GM10248 (cell line): ENCODE measurements around the gene OSBPL5.

ENCODE experiments used
- CTCF ChIA-PET: fragments of 300-600 bp; sonication (Branson Sonifier 250); formaldehyde crosslinking; extraction: SDS; loops from one replicate; lab custom pipeline; 2021; ENCODE audit warnings: antibody characterized with exemption; lab: Yijun Ruan, JAX
- POLR2A ChIA-PET: fragments of 350-650 bp; sonication (Branson Sonifier 250); formaldehyde crosslinking; extraction: SDS; loops from one replicate; lab custom pipeline; 2020; ENCODE audit warnings: antibody characterized with exemption; lab: Yijun Ruan, JAX
- DNase-seq: peaks from one replicate; pipeline ENCODE4 v3.0.0; 2012; ENCODE audit errors: extremely low spot score
- TF ChIP-seq, protein P1 (sequence below): IDR thresholded peaks from 2 replicates; pipeline ENCODE4 v1.5.1; 2012; ENCODE audit warnings: mild to moderate bottlenecking, low read depth; ENCODE audit errors: extremely low read depth, missing control alignments, control extremely low read depth

Gene OSBPL5

DNA sequence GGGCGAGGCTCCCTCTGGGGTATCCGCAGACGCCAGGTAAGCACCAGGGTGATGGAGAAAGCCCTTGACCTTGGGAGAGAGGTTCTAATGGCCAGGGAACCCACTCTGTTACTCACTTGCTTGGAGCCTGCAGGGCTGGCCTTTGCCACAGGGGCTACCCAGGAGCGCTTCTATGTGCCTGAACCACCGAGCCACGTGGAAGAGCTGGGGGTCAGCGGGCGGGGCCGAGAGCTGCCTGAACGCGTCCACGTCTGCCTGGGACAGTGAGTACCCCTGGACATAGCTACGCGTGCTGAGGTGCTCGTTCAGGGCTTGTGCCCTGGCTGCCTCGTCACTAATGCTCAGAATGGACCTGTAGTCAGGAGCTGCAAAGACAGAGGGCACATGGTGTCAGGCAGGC, 117.5 kb downstream of the OSBPL5 start:
- TF ChIP-seq, protein P1, sequence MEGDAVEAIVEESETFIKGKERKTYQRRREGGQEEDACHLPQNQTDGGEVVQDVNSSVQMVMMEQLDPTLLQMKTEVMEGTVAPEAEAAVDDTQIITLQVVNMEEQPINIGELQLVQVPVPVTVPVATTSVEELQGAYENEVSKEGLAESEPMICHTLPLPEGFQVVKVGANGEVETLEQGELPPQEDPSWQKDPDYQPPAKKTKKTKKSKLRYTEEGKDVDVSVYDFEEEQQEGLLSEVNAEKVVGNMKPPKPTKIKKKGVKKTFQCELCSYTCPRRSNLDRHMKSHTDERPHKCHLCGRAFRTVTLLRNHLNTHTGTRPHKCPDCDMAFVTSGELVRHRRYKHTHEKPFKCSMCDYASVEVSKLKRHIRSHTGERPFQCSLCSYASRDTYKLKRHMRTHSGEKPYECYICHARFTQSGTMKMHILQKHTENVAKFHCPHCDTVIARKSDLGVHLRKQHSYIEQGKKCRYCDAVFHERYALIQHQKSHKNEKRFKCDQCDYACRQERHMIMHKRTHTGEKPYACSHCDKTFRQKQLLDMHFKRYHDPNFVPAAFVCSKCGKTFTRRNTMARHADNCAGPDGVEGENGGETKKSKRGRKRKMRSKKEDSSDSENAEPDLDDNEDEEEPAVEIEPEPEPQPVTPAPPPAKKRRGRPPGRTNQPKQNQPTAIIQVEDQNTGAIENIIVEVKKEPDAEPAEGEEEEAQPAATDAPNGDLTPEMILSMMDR, result no peak
- CTCF ChIA-PET, result interaction anchor here (1.3 to 6.5 kb wide), 4 partner anchors 10 to 77 kb away, joined by 4 to 54 read pairs (median 28); no protein-coding TSS in a partner anchor
- POLR2A ChIA-PET, result no interaction called here
- DNase-seq, result no peak

DNA sequence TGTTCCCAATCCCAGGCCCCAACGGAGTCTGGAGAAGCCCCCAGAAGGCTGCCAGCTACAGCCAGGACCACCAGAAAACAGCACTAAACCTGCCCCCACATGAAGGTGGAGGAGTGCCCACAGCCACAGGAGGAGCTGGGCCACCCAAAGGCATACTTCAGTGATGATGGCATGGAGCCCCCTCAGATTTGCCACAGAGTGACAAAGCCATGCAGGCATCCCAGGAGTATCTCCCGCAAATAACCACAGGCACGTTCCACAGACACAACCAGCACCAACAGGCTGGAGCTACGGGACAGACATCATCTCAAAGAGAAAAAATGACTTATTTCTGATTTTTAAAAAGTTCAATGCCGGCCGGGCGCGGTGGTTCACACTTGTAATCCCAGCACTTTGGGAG, 118.5 kb downstream of the OSBPL5 start:
- POLR2A ChIA-PET, result no interaction called here
- TF ChIP-seq, protein P1, result no peak
- DNase-seq, result no peak
- CTCF ChIA-PET, result interaction anchor here (1.0 to 6.5 kb wide), 2 partner anchors 9 to 44 kb away, joined by 3 to 51 read pairs; no protein-coding TSS in a partner anchor

- no peak for DNase-seq
- POLR2A ChIA-PET, result interaction anchor here (0.8 kb wide), 1 partner anchor 668 kb away, joined by 3 read pairs; no protein-coding TSS in a partner anchor
- TF ChIP-seq, protein P1, result no peak
- CTCF ChIA-PET, result interaction anchor here (1.0 to 6.5 kb wide), 2 partner anchors 9 to 44 kb away, joined by 3 to 51 read pairs; no protein-coding TSS in a partner anchor
Measured at GRCh38 chr11:3046190-3046589, 118.9 kb downstream of the OSBPL5 start.

- POLR2A ChIA-PET, result interaction anchor here (0.7 kb wide), 2 partner anchors 12 to 1113 kb away, joined by 3 read pairs; no protein-coding TSS in a partner anchor
Measured at GRCh38 chr11:3044915-3045314, 120.2 kb downstream of the OSBPL5 start.

DNA sequence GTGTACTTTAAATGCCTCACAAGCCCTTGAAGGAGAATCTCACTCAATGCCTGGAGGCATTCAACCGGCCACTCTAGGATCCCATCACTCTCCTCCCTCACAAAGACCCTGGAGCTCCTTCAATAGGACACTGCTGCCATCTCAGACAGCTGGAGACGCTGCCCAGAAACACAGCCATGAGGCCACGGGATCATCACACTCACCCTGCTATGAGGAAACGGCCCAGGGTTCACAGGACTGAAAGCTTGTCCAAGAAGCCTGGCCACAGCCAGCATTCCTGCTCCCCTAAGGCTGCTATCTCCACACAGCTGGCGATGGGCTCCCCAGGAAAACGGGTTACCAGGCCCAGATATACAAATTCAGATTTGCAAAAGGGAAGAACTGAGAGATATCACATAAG, 121.1 kb downstream of the OSBPL5 start:
- DNase-seq, result no peak
- ChIA-PET CTCF (interaction anchor here (3.5 kb wide), 1 partner anchor 47 kb away, joined by 20 read pairs; no protein-coding TSS in a partner anchor), POLR2A (interaction anchor here (0.7 kb wide), 1 partner anchor 1112 kb away, joined by 3 read pairs; no protein-coding TSS in a partner anchor)
- TF ChIP-seq, protein P1, result no peak

More at GRCh38 chr11:3044915-3045314, 120.2 kb downstream of the OSBPL5 start:
- TF ChIP-seq, protein P1, result no peak
- CTCF ChIA-PET, result interaction anchor here (3.5 kb wide), 1 partner anchor 46 kb away, joined by 20 read pairs; no protein-coding TSS in a partner anchor
- no peak for DNase-seq

DNA sequence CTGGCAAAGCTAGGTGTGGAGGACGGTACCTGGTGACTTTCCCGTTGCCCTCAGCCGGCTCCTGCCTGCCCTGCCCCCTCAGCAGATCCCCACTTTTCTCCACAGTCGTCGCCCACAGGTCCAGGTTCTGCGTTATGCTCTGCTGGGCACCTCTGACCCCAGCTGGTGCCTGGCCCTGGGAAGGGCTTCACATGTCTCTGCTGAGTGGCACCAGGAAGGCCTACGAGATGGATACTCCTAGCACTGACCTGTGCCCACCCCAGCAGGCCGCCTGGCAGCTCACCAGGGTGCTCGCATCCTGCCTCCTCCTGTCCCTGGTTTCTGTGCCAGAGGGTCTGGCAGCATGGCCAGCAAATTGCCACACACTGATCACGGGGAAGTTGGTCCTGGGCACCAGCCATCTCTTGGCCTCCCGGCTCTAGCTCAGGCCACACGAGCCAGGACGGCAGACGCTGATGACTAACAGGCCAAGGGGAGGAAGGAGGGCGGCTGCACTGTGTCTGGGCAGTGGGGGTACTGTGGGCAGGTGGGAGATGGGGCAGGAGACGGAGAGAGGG, 121.7 kb downstream of the OSBPL5 start:
- ChIA-PET POLR2A (no interaction called here), CTCF (interaction anchor here (1.0 to 3.5 kb wide), 2 partner anchors 28 to 48 kb away, joined by 3 to 20 read pairs; no protein-coding TSS in a partner anchor)

More for the DNA sequence above, 121.7 kb downstream of the OSBPL5 start:
- no peak for DNase-seq
- TF ChIP-seq, protein P1, result no peak
